Endometrium (tissue), 2 donors: ENCODE results near the gene UTP25.
"Not testable (repeated sequence)": the region's sequence is repeated elsewhere in the genome, so short reads cannot be mapped to it uniquely, and the experiment has no call there.

Experiments
- FAIRE-seq: peaks from 2 replicates; lab custom pipeline; 2012; peaks lifted over from hg19 to GRCh38; lab: Jason Lieb, UNC
- donor health status: control.
- donor health status: control.

Gene UTP25

DNA sequence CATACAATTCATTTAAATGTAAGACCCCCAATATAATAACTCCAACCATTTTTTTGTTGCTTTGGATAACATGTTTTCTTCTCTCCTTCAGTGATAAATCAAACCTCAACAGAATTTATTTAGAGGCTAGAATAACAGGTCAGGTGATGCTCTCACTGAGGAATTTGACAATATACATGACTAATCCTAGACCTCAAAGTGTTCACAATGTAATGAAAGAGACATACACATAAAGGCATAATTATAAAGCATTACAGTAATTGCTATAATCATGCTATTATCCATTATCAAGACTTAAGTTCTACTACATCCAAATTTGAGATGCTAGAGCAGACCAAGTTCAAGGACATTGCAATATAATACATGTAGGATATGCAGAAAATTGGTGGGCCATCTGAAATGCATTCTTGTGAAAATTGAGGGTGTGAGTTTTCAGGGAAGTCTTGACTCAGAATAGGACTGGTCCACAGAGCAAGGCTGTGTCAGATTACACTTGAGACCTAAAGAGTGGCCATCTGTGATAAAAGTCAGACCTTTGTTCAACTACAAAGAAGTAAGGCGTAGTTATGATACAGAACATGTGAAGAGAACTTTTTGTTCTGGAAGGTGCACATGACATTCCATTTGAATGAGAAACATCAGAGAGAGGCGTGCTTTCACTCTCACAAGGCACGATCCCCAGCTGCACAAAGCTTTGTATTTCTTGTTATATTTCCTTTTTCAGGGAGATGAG lies 45.5 kb downstream of the UTP25 start:
- no peak for FAIRE-seq

DNA sequence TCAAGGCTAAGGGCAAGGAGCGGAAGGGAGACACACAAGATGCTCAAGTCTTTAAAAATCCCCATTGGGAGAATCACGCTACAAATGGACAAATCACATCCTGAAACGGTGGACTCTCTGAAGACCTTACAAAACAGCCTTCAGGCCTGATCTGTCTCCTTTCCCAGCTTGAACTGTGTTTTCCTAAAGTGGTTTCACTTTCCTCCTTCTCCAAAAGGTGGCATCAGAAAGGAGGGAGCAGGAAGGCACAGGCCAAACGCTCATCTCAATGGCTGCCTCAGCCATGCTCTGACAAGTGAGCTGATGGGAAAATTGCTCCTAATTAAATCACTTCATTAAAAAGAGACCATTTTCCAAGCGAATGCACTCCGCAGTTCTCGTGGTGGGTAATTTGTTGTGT lies 47.7 kb downstream of the UTP25 start:
- no peak for FAIRE-seq

DNA sequence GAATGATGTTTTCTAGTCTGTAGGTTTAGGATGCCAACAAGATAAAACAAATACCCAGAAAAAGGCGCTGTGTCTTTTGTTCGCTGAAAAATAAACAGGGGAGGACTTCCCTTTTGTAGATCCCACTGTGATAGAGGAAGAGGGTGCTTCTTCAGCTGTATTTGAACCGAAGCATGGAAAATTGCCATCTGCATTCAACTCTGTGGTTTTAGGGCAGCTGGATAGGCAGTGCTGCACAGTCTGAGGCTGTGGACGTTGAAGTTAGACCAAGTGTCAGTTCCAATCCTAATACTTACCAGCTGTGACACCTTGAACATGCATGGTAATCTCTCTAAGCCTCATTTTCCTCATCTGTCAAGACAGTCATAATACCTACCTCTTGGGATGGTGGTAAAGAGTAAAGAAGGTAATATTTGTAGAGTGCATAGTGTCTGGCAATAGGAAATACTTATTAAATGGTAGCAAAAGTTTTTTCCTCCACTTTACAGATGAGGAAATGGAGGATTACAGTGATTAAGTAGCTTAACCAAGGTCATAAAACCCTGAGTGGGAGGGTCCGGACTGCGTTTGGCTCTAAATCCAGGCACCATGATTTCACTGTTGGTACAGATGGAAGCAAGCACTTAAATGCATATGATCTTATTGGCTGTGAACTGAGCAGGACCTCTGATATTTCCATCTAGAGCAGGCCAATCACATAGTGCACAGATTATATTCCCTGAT lies 48.5 kb downstream of the UTP25 start:
- no peak for FAIRE-seq

- no peak for FAIRE-seq
Observed at GRCh38 chr1:209877087-209877764, 49.5 kb downstream of the UTP25 start.

- no peak for FAIRE-seq
Observed at GRCh38 chr1:209878964-209879363, 51.2 kb downstream of the UTP25 start.

GRCh38 chr1:209879539-209879938 lies 51.8 kb downstream of the UTP25 start:
- no peak for FAIRE-seq

DNA sequence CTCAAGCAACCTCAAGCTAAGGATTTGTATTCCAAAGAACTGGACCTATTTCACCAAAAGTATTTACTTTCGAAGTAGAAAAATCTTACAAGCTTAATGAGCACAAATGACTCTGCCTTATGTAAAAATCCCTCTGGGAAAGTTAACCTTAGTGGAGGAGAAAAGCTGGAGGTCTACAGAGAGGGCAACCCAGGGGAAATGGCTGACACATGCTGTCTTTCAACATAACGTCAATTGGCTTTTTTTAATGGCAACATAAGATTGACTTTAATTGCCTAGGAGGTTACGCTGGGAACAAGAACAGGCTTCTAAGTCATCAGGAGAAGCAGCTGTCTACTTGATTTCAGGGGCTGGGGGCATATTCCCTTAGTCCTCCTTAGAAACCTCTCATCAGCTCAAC lies 52.3 kb downstream of the UTP25 start:
- no peak for FAIRE-seq

GRCh38 chr1:209881619-209882018 lies 53.8 kb downstream of the UTP25 start:
- no peak for FAIRE-seq

DNA sequence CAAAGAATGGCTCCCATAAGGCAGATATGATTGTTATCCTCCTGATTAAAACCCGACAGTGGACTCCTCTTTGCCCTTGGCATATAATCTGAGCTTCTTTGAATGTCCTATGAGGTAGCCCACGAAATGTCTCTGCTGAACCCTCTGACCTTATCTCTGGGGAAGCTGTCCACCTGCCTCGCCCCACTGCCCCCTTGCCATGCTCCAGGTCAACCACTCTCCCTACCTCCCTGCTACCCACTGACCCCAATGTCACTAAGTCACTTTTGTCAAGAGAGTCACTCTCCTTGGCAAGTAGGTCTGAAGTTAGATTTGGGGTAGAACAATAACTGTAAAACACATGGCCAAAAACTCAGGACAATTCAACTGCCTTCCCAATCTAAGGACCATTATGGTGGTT lies 54.5 kb downstream of the UTP25 start:
- FAIRE-seq: no peak

GRCh38 chr1:209882942-209883340 lies 55.2 kb downstream of the UTP25 start:
- no peak for FAIRE-seq

DNA sequence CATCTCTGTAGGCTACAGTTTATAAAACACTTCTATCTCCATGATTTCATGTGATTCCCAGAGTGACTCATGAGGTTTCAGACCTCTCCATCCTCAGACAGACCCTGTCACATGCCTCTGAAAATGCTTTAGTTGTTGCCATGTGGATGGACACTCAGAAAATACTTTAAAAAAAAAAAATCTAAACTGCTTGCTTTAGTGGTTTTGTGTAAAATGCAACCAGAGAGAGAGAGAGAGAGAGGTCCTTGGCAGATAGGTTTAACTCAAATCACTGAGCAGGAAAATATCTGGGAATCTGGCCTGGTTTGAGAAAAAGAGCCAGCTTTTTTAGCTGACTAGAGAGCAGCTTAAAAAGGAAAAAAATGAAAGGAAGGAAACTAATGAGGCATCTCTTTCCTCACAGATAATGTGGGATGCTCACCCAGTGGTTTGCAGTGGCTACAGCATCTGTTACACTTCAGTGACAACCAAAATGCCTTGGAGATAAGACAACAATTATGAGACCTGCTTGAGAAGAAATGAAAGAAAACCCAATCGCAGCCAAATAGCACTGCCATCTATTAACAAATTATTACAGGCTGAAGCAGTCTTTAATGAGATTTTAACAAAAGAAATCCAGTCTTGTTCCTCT lies 55.7 kb downstream of the UTP25 start:
- no peak for FAIRE-seq

GRCh38 chr1:209884249-209884648 lies 56.5 kb downstream of the UTP25 start:
- FAIRE-seq: no peak

DNA sequence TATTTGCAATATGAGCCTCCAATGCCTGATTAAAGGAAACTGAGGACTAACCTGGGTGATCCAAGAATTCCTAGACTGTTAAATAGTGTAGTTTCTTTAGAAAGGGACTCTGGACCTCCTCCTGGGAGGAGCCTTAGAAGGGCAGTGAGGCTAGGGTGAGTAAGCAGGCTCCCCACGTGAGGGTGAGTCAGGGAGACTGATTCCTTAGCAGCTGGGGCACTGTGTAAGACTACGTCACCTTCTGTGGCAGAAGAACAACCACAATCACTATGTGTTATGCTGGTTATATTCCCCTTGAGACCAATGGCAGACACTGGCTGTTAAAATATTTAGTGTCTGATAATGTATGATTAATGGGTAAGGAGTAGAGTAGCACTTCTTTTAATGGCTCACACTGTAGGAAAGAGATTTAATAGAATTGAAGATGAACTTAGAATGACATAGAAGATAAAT lies 56.9 kb downstream of the UTP25 start:
- no peak for FAIRE-seq

DNA sequence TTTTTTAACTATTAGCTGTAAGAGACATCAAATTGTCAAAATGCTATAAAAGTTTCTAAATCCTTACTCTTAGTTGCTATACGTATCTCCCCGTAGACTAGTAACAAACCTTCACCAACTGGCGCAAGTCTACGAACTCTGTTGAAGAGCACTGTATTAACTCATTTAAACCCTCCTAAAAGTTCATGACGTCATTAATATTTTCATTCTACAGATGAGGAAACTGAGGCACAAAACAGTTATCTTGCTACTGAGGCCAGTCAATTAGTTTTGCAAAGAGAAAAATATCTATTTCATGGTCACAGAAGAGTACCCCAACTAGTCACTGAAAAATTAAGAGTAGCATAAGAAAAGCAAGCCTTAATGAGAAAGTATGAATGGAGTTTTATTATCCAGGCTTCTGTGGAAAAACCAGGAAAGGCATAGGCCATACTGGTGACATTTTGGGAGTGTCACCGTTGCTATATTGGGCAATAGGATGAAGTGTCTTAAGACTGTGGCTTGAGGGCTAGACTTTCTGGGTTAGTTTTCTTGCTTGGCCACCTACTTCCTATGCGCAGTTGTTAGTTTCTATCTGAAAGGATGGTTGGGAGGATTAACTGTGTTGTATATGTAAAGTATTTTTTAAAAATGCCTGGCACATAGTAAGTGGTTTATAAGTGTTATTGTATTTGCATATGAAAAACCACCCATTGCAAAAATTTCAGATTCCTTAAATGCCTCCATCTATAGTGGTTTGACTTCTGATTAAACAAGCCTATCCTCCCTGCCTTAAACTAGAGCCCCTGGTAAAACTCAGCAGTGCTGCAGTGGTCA lies 57.8 kb downstream of the UTP25 start:
- no peak for FAIRE-seq

- no peak for FAIRE-seq
Observed at GRCh38 chr1:209886219-209886536, 58.4 kb downstream of the UTP25 start.

- not testable (repeated sequence) for FAIRE-seq
Observed at GRCh38 chr1:209888291-209889076, 60.7 kb downstream of the UTP25 start.

GRCh38 chr1:209889077-209889418 lies 61.3 kb downstream of the UTP25 start:
- FAIRE-seq: no peak

- FAIRE-seq: no peak
Observed at GRCh38 chr1:209890641-209891330, 63.0 kb downstream of the UTP25 start.

- FAIRE-seq: no peak
Observed at GRCh38 chr1:209893751-209894150, 66.0 kb downstream of the UTP25 start.

GRCh38 chr1:209895709-209896108 lies 67.9 kb downstream of the UTP25 start:
- FAIRE-seq: no peak

DNA sequence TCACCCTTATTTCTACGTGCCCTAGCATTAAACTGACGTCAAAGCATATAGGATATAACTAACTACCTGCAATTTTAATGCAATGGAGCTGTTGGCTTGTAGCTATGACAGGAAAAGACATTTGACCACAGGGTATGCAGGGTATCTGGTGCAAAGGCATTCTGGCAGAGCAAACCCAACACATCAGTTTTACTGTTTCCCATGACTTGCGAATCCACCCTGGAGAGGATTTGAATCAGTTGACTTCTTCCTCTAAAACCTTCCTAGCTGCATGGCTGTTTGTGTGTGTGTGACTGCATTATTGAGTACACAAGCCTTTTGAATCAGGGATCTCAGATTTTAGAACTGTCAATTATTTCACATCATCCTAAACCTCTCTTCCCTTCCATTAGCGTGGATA lies 68.6 kb downstream of the UTP25 start:
- FAIRE-seq: no peak
